Neural cell (in vitro differentiated cells): ENCODE data around the gene USP11. TPM values are rescaled to one million over a fixed set of nuclear protein-coding genes. Genes with fewer than 3 reads are reported as not detected.

ENCODE experiments used
- H2AFZ ChIP-seq: fragments of 200-600, 300-800 bp; sonication (generic), shearing (Covaris generic); 2 replicates; pipeline ENCODE4 v1.6.0; 2014; ENCODE audit warnings: low read depth, mild to moderate bottlenecking, antibody characterized with exemption, low read length, moderate library complexity
- H3F3A ChIP-seq: fragments of 200-600 bp; shearing (Covaris generic); 2 replicates; pipeline ENCODE4 v1.6.1; 2016; ENCODE audit warnings: mild to moderate bottlenecking, moderate library complexity, mixed read lengths, antibody characterized with exemption, low read length; ENCODE audit not compliant: insufficient read depth, poor library complexity, severe bottlenecking
- H3K27ac ChIP-seq: fragments of 200-600, 300-800 bp; sonication (generic), shearing (Covaris generic); 2 replicates; pipeline ENCODE4 v1.5.1; 2014; ENCODE audit warnings: mild to moderate bottlenecking, low read length, moderate library complexity
- H3K27me3 ChIP-seq: fragments of 300-800, 200-600 bp; sonication (generic), shearing (Covaris generic); 2 replicates; pipeline ENCODE4 v1.6.0; 2014; ENCODE audit warnings: mild to moderate bottlenecking, low read depth, low read length, moderate library complexity; ENCODE audit not compliant: insufficient read depth
- H3K36me3 ChIP-seq: fragments of 300-800, 200-600 bp; sonication (generic), shearing (Covaris generic); 2 replicates; pipeline ENCODE4 v1.5.1; 2014; ENCODE audit warnings: mild to moderate bottlenecking, antibody characterized with exemption, low read length, moderate library complexity; ENCODE audit not compliant: insufficient read depth
- H3K4me2 ChIP-seq: fragments of 300-800, 200-600 bp; sonication (generic), shearing (Covaris generic); 2 replicates; pipeline ENCODE4 v1.6.0; 2014; ENCODE audit warnings: mild to moderate bottlenecking, low read length
- H3K4me3 ChIP-seq: fragments of 300-800, 200-600 bp; sonication (generic), shearing (Covaris generic); 2 replicates; pipeline ENCODE4 v1.5.1; 2014; ENCODE audit warnings: mild to moderate bottlenecking, low read length, moderate library complexity
- H3K79me2 ChIP-seq: fragments of 200-600 bp; shearing (Covaris generic); replicated peaks from 2 replicates; pipeline ENCODE4 v1.6.0; 2014; ENCODE audit warnings: mild to moderate bottlenecking, low read length, moderate library complexity; ENCODE audit not compliant: insufficient read depth
- H3K9ac ChIP-seq: fragments of 300-800, 200-600 bp; sonication (generic), shearing (Covaris generic); 2 replicates; pipeline ENCODE4 v1.6.1; 2016; ENCODE audit warnings: mild to moderate bottlenecking, low read length, mixed read lengths
- H3K9me2 ChIP-seq: fragments of 200-600 bp; shearing (Covaris generic); 2 replicates; pipeline ENCODE4 v1.6.1; 2016; ENCODE audit warnings: mild to moderate bottlenecking, low read length, mixed read lengths; ENCODE audit not compliant: insufficient read depth
- H3K9me3 ChIP-seq: fragments of 200-600, 300-800 bp; sonication (generic), shearing (Covaris generic); 2 replicates; pipeline ENCODE4 v1.6.1; 2016; ENCODE audit warnings: mild to moderate bottlenecking, mixed run types, low read length, moderate library complexity, mixed read lengths
- H4K20me1 ChIP-seq: fragments of 200-600 bp; shearing (Covaris generic); 2 replicates; pipeline ENCODE4 v1.6.1; 2016; ENCODE audit warnings: mild to moderate bottlenecking, mixed run types; ENCODE audit not compliant: insufficient read depth
- CTCF ChIP-seq: fragments of 450-650 bp; IDR thresholded peaks from 2 replicates; pipeline ENCODE4 v1.5.1; 2014; ENCODE audit warnings: antibody characterized with exemption, mild to moderate bottlenecking, moderate library complexity; ENCODE audit not compliant: poor library complexity, severe bottlenecking
- EP300 ChIP-seq: fragments of 450-650 bp; conservative IDR thresholded peaks from 2 replicates; pipeline ENCODE4 v1.6.1; 2014; ENCODE audit warnings: antibody characterized with exemption, mild to moderate bottlenecking, moderate library complexity; ENCODE audit not compliant: poor library complexity, severe bottlenecking
- EZH2 ChIP-seq: fragments of 200-600, 300-800 bp; shearing (Covaris generic), sonication (generic); IDR thresholded peaks from 2 replicates; pipeline ENCODE4 v1.6.1; 2014; ENCODE audit warnings: antibody characterized with exemption, low read length, borderline replicate concordance, mild to moderate bottlenecking; ENCODE audit not compliant: insufficient read depth, poor library complexity, severe bottlenecking
- MXI1 ChIP-seq: fragments of 450-650 bp; conservative IDR thresholded peaks from 2 replicates; pipeline ENCODE4 v1.6.1; 2014; ENCODE audit warnings: antibody characterized with exemption, mild to moderate bottlenecking; ENCODE audit not compliant: poor library complexity, severe bottlenecking
- POLR2AphosphoS5 ChIP-seq: IDR thresholded peaks from 2 replicates; pipeline ENCODE4 v1.6.1; 2012
- RAD21 ChIP-seq: fragments of 450-650 bp; conservative IDR thresholded peaks from 2 replicates; pipeline ENCODE4 v1.6.1; 2014; ENCODE audit warnings: antibody characterized with exemption, mild to moderate bottlenecking, moderate library complexity
- REST ChIP-seq: IDR thresholded peaks from 2 replicates; pipeline ENCODE4 v1.6.1; 2012; ENCODE audit warnings: borderline replicate concordance
- SMC3 ChIP-seq: fragments of 450-650 bp; conservative IDR thresholded peaks from 2 replicates; pipeline ENCODE4 v1.6.1; 2014; ENCODE audit warnings: antibody characterized with exemption, mild to moderate bottlenecking, moderate library complexity; ENCODE audit not compliant: poor library complexity
- TAF1 ChIP-seq: IDR thresholded peaks from 2 replicates; pipeline ENCODE4 v1.6.1; 2012; ENCODE audit warnings: low read depth
- polyA plus RNA-seq: library from polyadenylated mRNA; depleted of rRNA; stranded (reverse); fragments of >200 nt; gene quantifications from 2 replicates; pipeline ENCODE4 v1.2.3, GENCODE V29; 2014

USP11 gene
- polyA plus RNA-seq, 1 donor from 2014 or later, result 184 TPM

GRCh38 chrX:47230136-47230868 is 2.5 kb upstream of the USP11 start:
- Histone ChIP-seq H3K36me3 (no peaks in the 10 kb centered on the region), H3K27me3 (no peaks in the 10 kb centered on the region), H4K20me1 (no peaks in the 10 kb centered on the region), H2AFZ (no peak overlapping the region), H3K4me2 (no peak overlapping the region), H3K4me3 (no peak overlapping the region), H3K9me3 (no peaks in the 10 kb centered on the region), H3K9ac (no peak overlapping the region), H3K27ac (no peak overlapping the region), H3K9me2 (no peaks in the 10 kb centered on the region), H3F3A (no peaks in the 10 kb centered on the region), H3K79me2 (peaks cover 17% of the 10 kb centered on the region)
- TF ChIP-seq SMC3 (no peak), REST (no peak), EZH2 (no peak), POLR2AphosphoS5 (no peak), MXI1 (no peak), EP300 (no peak), RAD21 (no peak), TAF1 (no peak), CTCF (no peak)

GRCh38 chrX:47231167-47231566 is 1.6 kb upstream of the USP11 start:
- Histone ChIP-seq H3K36me3 (no peaks in the 10 kb centered on the region), H2AFZ (no peak overlapping the region), H3K79me2 (peaks cover 25% of the 10 kb centered on the region), H3K27me3 (no peaks in the 10 kb centered on the region), H3K9ac (no peak overlapping the region), H3K9me2 (no peaks in the 10 kb centered on the region), H3K27ac (no peak overlapping the region), H3K4me2 (no peak overlapping the region), H3K9me3 (no peaks in the 10 kb centered on the region), H3K4me3 (no peak overlapping the region), H4K20me1 (no peaks in the 10 kb centered on the region), H3F3A (no peaks in the 10 kb centered on the region)
- no peak for TF ChIP-seq SMC3
- TF ChIP-seq TAF1, result no peak
- no peak for TF ChIP-seq REST
- no peak for TF ChIP-seq MXI1
- TF ChIP-seq RAD21, result no peak
- no peak for TF ChIP-seq POLR2AphosphoS5
- no peak for TF ChIP-seq EP300
- TF ChIP-seq EZH2, result no peak
- no peak for TF ChIP-seq CTCF
